Smooth muscle cell of the brain vasculature (primary cell): Measurements from ENCODE around the gene LRRC32.
"Not testable (repeated sequence)": the region's sequence is repeated elsewhere in the genome, so short reads cannot be mapped to it uniquely, and the experiment has no call there.

Source experiments
- DNase-seq: peaks from one replicate; pipeline ENCODE4 v3.0.0-alpha.2; 2012; ENCODE audit warnings: low read depth, low spot score

Gene LRRC32

DNA sequence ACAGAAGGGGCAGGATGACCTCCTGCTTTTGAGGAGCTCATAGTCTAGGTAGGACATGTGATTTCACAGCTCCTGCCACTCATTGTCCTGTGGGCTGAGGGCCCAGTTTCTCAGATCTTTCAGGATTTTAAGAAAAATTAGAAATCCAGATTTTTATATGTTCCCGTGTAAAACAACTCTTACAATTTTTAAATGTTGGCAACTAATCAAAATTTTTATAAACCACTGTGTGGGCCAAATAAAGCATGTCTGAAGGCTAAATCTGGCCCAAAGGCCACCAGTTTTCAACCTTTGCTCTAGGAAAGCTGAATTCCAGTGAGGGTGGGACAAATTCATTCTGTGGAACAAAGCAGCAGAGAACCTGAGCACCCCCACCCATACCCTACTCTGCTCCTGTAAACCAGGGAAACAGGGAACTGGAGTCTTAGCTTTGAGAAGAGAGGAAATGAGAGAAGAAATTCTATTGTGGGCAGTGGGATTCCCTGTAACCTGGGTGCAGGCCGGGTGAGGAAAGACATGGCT, 20.6 kb downstream of the LRRC32 start:
- no peak for DNase-seq

DNA sequence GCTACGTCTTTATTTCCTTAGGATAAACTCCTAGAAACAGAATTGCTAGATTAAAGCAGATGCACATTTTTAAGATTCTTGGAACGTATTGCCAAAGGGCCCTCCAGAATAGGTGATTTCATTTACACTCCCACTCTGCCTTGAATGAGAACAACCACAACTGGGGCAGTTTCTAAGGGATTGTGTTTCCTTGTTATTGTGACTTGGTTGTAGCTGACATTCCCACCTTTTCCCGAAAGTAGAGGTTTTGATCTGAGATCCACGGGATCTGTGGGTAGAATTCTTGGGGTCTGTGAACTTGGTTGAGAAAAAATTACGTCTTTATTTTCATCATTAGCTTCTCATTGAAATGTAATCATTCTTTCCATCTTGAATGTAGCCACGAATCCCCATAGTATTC, 21.5 kb downstream of the LRRC32 start:
- no peak for DNase-seq

GRCh38 chr11:76648061-76648460, 22.5 kb downstream of the LRRC32 start:
- no peak for DNase-seq

DNA sequence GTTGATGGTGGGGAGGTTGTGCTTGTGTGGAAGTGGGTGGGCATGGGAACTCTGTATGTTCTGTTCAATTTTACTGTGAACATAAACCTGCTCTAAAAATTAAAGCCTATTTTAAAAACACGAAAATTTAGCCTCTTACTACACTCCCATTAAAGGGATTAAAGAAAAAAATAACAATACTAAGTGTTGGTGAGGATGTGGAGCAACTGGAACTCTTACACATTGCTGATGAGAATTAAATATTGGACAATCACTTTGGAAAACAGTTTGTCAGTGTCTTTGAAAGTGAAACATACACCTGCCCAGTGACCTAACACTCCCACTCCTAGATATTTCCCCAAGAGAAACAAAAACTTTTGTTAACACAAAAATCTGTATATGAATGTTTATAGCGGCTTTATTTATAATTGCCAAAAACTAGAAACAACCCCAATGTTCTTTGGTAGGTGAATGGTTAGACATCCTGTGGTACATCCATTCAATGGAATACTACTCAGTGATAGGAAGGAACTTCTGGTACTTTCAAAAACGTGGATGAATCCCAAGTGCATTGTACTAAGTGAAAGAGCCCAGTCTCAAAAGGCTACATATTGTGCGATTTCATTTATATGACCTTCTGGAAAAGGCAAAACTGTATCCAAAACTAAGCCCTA, 23.5 kb downstream of the LRRC32 start:
- DNase-seq: no peak

GRCh38 chr11:76644591-76644990, 26.0 kb downstream of the LRRC32 start:
- DNase-seq: no peak

GRCh38 chr11:76643711-76644110, 26.8 kb downstream of the LRRC32 start:
- DNase-seq: not testable (repeated sequence)

DNA sequence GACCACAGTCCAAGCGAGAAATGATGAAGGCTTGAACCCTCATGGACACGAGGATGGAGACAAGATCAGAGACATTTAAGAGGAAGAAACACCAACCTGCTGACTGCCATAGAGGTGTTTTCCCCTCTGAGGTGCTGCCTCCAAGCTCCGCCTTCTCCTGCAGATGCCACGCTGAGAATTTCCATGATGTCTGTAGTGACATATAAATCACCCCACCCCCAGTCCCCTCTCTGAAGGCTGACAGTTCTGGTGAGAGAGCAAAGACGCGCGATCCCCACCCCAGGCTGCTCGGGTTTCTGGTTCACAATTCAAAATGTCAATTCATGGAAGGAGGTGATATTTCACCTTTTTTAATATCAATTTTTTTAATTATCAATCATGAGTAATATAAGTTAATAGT, 28.2 kb downstream of the LRRC32 start:
- DNase-seq: no peak

GRCh38 chr11:76641905-76642304, 28.6 kb downstream of the LRRC32 start:
- DNase-seq: no peak

DNA sequence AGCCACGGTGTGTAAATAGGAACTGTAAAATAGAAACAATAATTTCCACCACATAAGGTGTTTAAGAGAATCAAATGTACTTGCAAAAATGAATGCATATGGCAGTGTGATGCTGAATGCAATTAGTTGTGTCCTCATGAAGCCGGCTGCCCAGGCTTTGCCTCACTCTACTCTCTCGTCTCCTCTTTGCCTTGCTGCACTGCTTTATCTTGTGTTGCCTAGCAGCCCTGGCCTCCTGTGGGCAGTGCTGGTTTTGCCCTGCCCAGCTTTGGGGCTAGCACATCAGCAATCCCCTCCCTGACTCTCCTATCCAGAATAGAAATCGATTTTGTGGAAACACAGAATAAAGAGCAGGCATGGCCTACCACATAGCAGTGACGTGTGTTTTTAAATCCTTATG, 30.0 kb downstream of the LRRC32 start:
- DNase-seq: no peak

GRCh38 chr11:76639621-76640020, 30.9 kb downstream of the LRRC32 start:
- no peak for DNase-seq

DNA sequence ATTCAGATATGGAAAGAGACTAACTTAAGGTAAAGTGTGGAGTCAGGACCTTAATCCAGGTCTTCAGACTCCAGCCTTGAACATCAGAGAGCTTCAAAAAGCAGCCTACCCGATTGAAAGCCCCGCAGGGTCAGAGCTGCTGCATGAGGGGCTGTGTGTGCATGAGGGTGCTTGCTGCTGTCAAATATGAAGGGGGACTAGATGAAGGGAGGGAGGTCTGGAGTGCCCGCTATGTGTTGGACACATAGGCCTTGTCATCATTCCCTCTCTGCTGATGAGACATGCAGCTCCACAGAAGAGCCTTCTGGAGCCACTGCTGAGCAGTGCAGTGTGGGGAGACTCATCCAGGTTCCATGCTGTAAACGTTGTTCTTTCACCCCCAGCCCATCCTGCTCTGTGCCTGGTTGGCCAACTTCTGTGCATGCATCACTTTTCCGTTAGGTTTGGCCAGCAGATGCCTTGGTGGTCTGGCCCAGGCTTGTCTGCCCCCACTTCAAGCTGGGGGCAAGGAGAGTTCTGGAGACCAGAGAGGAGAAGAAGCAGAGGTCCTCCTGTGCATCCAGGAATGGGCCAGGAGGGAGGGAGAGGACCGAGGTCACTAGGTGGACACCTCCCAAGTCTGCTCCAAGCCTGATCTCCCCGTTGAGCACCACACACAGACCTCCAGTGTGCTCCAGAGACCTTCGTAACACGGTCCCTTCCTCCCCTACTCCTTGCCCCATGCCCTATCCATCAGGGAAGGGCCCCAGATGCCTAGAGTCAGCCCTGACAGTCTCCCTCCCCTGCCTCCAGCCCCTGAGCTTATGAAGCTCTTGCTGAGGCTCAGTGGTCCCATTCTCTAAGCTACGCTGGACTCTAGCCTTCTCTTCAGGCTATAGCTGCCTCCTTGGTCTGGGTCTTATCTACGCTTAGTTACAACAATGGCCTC, 32.0 kb downstream of the LRRC32 start:
- DNase-seq: no peak

DNA sequence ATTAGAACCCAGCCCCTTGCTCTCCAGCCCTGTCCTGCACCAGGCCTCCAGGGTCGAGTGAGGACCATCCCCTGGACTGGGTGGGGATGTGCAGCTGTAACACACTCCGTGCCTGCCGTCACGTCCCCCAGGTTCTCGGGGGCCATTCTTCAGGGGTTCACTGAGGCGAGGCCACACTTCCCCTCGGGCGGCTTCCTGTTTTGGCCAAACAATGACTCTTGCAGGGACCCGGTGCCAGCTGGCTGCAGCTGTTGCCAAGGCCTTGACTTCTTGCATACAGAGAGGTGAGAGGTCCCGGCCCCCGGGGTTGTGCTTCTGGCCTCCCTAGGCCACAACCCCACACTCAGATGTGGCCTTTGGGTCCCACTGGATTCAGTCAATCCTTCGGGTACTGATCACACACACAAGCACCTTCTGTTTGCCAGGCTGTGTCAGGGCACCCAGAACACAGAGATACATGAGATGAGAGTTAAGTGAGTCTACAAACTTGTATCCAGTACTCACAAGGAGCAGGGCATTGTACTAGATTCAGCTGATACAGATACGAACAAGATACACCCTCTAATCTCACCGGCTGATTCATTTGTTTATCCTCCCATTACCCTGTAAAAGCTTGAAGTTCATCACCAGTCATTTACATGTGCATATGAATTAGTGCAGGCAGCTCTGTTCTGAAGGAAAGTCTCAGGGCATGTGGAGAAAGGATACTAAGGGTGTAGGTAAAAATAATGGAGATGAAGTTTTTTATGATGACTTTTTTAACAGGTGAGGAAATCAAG, 32.9 kb downstream of the LRRC32 start:
- DNase-seq: no peak

- DNase-seq: no peak
Measured at GRCh38 chr11:76636826-76637460, 33.6 kb downstream of the LRRC32 start.

- DNase-seq: no peak
Measured at GRCh38 chr11:76635991-76636738, 34.4 kb downstream of the LRRC32 start.

DNA sequence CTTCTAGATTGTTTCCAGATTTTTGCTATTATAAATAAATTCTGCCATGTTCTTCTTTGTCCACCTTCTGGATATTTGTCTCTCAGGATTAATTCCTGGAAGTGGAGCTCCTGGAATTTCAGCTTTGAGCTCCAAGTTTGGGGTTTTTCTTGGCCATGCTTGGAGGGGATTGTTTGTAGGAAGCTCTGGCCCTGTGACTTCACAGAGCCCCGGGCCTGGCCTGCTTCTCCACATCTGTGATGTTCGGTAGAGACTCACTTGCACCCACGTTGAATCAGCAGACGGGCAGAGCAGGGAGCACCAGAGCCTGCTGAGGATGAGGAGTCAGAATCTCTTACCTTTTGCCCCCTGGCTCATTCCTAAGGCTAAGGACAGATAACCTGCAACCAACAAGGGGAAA, 35.7 kb downstream of the LRRC32 start:
- DNase-seq: no peak

DNA sequence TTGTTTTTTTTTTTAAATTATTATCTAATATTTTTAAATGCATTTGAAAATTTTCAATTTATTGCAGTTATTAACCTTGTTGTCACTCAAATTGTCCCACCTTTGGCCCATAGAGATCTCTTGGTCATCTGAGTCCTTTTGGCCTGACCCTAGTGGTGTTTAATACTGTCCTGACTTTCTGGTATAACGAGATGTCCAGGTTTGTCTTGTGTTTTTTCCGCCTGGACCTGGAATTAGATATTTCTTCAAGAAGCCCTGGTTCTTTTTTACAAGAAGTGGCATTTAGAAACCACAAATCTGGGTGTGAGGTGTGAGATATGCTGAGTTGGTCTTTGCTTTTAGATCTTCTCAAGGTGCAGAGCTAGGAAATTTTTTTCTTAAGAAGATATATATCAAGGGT, 38.1 kb downstream of the LRRC32 start:
- DNase-seq: no peak

- no peak for DNase-seq
Measured at GRCh38 chr11:76631566-76632308, 38.8 kb downstream of the LRRC32 start.

- no peak for DNase-seq
Measured at GRCh38 chr11:76630600-76631281, 39.8 kb downstream of the LRRC32 start.

DNA sequence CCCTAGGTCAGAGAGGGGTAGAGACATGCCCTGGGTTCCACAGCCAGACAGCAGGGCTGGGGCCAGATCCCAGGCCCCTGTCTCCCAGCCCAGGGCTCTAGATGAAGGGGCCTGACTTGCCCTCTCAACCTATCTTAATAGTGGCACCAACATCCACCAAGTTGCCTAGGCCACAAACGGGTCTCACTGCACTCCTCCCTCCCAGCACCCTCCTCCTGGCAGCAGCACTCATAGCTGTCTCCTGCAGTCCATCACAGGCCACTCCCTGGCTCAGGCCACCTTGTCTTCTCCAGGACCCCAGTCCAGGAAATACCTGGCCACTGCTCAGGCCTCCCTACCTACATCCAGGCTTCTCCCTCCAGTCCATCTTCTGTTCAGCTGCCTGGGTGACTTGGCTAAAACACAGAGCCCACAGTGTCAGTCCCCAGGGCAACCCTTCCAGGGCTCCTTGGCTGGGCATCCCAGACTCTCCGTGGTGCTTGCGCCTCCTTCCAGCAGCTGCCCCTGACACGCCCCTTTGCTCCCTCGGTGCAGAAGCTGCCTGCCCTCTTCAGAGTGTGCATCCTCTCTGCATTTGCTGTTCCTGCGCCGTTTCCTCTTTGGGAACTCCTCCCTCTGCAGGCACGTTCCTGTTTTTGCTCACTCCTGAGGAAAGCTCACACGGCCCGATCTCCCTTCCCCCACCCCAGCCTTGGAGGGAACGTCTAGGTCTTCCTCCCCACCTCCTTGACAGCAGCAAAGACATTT, 40.5 kb downstream of the LRRC32 start:
- DNase-seq: no peak
